H1 (cell line): ENCODE results near the gene RPA4.

ENCODE experiments used
- CBX5 ChIP-seq: fragments of 300-800, 300-1000 bp; sonication (generic); IDR thresholded peaks from 2 replicates; pipeline ENCODE4 v1.7.1; 2016; ENCODE audit warnings: antibody characterized with exemption, low read length, low read depth
- EGR1 ChIP-seq: IDR thresholded peaks from 2 replicates; pipeline ENCODE4 v1.6.1; 2011; ENCODE audit warnings: low read depth, low read length, borderline replicate concordance
- EP300 ChIP-seq, 2 experiments: IDR thresholded peaks; 1 replicate in 1 of 2; 2 replicates in 1 of 2; pipeline ENCODE4 v1.6.1; 2011 to 2012; ENCODE audit warnings: low read depth in 2 of 2, low read length in 2 of 2, mild to moderate bottlenecking in 2 of 2, borderline replicate concordance in 1 of 2, inconsistent platforms in 1 of 2, moderate library complexity in 1 of 2
- MAFK ChIP-seq: IDR thresholded peaks from 2 replicates; pipeline ENCODE4 v1.6.1; 2012; ENCODE audit warnings: low read depth, mild to moderate bottlenecking, improper control_type of control experiment, low read length
- RFX5 ChIP-seq: IDR thresholded peaks from 2 replicates; pipeline ENCODE4 v1.6.1; 2011; ENCODE audit warnings: low read depth, low read length, improper control_type of control experiment, borderline replicate concordance
- SIN3A ChIP-seq, 2 experiments: IDR thresholded peaks in 1 of 2; conservative IDR thresholded peaks in 1 of 2; 2 replicates each; pipeline ENCODE4 v1.6.1; 2011 to 2012; ENCODE audit warnings: low read length in 2 of 2, improper control_type of control experiment in 1 of 2, low read depth in 1 of 2, mild to moderate bottlenecking in 1 of 2
- SUZ12 ChIP-seq: fragments of 200-600 bp; sonication (generic); IDR thresholded peaks from 2 replicates; pipeline ENCODE4 v1.6.1; 2012; ENCODE audit warnings: mild to moderate bottlenecking, inconsistent platforms, low read length, moderate library complexity, mixed read lengths
- TF ChIP-seq, protein P1 (sequence below), 3 experiments: IDR thresholded peaks; 1 replicate in 2 of 3; 2 replicates in 1 of 3; pipeline versions ENCODE4 v1.5.1 to v1.6.1; 2011; ENCODE audit warnings: low read length in 3 of 3, mild to moderate bottlenecking in 3 of 3, inconsistent platforms in 2 of 3, low read depth in 1 of 3, moderate library complexity in 1 of 3; ENCODE audit not compliant: insufficient read depth in 1 of 3; ENCODE audit errors: control extremely low read depth in 1 of 3

DNA sequence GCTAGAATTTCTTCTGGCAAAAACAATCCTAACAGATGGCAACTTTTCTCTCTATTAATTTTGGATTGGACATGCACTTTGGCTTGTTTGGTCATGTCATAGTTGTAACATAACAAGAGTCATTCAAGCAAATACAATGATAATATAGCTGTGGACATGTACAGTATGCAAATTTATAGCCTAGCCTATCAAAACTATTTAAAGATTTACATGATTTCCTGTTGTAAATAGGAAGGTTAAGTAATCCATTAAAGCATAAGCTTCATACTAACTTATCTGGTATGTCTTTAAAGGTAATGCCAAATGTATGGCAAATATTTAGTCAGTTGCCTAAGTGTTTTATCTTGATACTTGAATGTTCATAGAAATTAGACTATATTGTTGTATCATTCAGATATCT is 45.3 kb downstream of the RPA4 start:
- TF ChIP-seq CBX5, result no peak
- TF ChIP-seq, protein P1, sequence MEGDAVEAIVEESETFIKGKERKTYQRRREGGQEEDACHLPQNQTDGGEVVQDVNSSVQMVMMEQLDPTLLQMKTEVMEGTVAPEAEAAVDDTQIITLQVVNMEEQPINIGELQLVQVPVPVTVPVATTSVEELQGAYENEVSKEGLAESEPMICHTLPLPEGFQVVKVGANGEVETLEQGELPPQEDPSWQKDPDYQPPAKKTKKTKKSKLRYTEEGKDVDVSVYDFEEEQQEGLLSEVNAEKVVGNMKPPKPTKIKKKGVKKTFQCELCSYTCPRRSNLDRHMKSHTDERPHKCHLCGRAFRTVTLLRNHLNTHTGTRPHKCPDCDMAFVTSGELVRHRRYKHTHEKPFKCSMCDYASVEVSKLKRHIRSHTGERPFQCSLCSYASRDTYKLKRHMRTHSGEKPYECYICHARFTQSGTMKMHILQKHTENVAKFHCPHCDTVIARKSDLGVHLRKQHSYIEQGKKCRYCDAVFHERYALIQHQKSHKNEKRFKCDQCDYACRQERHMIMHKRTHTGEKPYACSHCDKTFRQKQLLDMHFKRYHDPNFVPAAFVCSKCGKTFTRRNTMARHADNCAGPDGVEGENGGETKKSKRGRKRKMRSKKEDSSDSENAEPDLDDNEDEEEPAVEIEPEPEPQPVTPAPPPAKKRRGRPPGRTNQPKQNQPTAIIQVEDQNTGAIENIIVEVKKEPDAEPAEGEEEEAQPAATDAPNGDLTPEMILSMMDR (IDR thresholded peaks at IDR 0.05; ENCODE audit: control extremely low read depth in 1 of 3, insufficient read depth in 1 of 3, low read depth in 1 of 3, low read length in 3 of 3), result no peak
- no peak for TF ChIP-seq SUZ12
- TF ChIP-seq RFX5, result no peak
- no peak for TF ChIP-seq EGR1
- TF ChIP-seq EP300 (IDR thresholded peaks at IDR 0.05; ENCODE audit: borderline replicate concordance in 1 of 2, low read depth in 2 of 2, low read length in 2 of 2), result no peak
- TF ChIP-seq SIN3A (conservative IDR thresholded peaks at IDR 0.05 in 1 of 2, IDR thresholded peaks at IDR 0.05 in 1 of 2; ENCODE audit: low read depth in 1 of 2, low read length in 2 of 2), result no peak
- no peak for TF ChIP-seq MAFK
